ENCODE data around the gene SEPTIN3. TPM values are rescaled to one million over a fixed set of nuclear protein-coding genes. Genes with fewer than 3 reads are reported as not detected.

SEPTIN3 gene
- total RNA-seq, 1 experiment from 2014 or later = 3.9 TPM

- TF ChIP-seq TCF7L2 (IDR thresholded peaks at IDR 0.05; ENCODE audit: low read depth, low read length) = no peak
- TF ChIP-seq, protein P1, sequence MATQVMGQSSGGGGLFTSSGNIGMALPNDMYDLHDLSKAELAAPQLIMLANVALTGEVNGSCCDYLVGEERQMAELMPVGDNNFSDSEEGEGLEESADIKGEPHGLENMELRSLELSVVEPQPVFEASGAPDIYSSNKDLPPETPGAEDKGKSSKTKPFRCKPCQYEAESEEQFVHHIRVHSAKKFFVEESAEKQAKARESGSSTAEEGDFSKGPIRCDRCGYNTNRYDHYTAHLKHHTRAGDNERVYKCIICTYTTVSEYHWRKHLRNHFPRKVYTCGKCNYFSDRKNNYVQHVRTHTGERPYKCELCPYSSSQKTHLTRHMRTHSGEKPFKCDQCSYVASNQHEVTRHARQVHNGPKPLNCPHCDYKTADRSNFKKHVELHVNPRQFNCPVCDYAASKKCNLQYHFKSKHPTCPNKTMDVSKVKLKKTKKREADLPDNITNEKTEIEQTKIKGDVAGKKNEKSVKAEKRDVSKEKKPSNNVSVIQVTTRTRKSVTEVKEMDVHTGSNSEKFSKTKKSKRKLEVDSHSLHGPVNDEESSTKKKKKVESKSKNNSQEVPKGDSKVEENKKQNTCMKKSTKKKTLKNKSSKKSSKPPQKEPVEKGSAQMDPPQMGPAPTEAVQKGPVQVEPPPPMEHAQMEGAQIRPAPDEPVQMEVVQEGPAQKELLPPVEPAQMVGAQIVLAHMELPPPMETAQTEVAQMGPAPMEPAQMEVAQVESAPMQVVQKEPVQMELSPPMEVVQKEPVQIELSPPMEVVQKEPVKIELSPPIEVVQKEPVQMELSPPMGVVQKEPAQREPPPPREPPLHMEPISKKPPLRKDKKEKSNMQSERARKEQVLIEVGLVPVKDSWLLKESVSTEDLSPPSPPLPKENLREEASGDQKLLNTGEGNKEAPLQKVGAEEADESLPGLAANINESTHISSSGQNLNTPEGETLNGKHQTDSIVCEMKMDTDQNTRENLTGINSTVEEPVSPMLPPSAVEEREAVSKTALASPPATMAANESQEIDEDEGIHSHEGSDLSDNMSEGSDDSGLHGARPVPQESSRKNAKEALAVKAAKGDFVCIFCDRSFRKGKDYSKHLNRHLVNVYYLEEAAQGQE (IDR thresholded peaks at IDR 0.05; ENCODE audit: insufficient read depth in 1 of 2, low read depth in 2 of 2, low read length in 1 of 2) = no peak
- no peak for TF ChIP-seq POLR2AphosphoS5 (IDR thresholded peaks at IDR 0.05; ENCODE audit: low read depth, low read length)
- TF ChIP-seq, protein P2, sequence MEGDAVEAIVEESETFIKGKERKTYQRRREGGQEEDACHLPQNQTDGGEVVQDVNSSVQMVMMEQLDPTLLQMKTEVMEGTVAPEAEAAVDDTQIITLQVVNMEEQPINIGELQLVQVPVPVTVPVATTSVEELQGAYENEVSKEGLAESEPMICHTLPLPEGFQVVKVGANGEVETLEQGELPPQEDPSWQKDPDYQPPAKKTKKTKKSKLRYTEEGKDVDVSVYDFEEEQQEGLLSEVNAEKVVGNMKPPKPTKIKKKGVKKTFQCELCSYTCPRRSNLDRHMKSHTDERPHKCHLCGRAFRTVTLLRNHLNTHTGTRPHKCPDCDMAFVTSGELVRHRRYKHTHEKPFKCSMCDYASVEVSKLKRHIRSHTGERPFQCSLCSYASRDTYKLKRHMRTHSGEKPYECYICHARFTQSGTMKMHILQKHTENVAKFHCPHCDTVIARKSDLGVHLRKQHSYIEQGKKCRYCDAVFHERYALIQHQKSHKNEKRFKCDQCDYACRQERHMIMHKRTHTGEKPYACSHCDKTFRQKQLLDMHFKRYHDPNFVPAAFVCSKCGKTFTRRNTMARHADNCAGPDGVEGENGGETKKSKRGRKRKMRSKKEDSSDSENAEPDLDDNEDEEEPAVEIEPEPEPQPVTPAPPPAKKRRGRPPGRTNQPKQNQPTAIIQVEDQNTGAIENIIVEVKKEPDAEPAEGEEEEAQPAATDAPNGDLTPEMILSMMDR (IDR thresholded peaks at IDR 0.05) = no peak
- TF ChIP-seq SIN3A (IDR thresholded peaks at IDR 0.05; ENCODE audit: borderline replicate concordance, insufficient read depth, low read depth, low read length) = no peak
- DNase-seq (ENCODE audit: low read depth, low spot score) = no peak
- no TSS peak for BruUV-seq (replicated peaks)
- POLR2A ChIA-PET = no interaction called here
- no peaks in the 10 kb centered on the region for H3K36me3 ChIP-seq (ENCODE audit: control insufficient read depth, insufficient read depth, low read length)
- CTCF ChIA-PET = no interaction called here
- peak; percentile 28; the same call in 1 of the 2 replicates for ATAC-seq
- intact Hi-C loops (cut with micrococcal nuclease; ENCODE audit: unreplicated experiment) = no loop called here
- no peak overlapping the region for H3K27ac ChIP-seq (ENCODE audit: low read length)
- H3K4me1 ChIP-seq (ENCODE audit: control insufficient read depth, insufficient read depth, low read length) = no peaks in the 10 kb centered on the region
- no peaks in the 10 kb centered on the region for H3K9me3 ChIP-seq (ENCODE audit: control insufficient read depth, insufficient read depth, low read depth, low read length)
- H3K27me3 ChIP-seq (ENCODE audit: control insufficient read depth, insufficient read depth, low read length) = no peaks in the 10 kb centered on the region; the same call in 1 of the 2 replicates
- in situ Hi-C loops (cut with HindIII; ENCODE audit: low pct_unique_long_range_greater_than_20kb, low sequenced_read_pairs) = no loop called here
- no peak overlapping the region for H3K4me3 ChIP-seq (ENCODE audit: low read depth in 2 of 2, low read length in 2 of 2)
Observed at GRCh38 chr22:41927813-41928212, 41.4 kb upstream of the SEPTIN3 start.

- DNase-seq (ENCODE audit: low read depth, low spot score) (no peak), ATAC-seq (peak; percentile 6; the same call in 1 of the 2 replicates)
- intact Hi-C loops (cut with micrococcal nuclease; ENCODE audit: unreplicated experiment) (no loop called here), in situ Hi-C loops (cut with HindIII; ENCODE audit: low pct_unique_long_range_greater_than_20kb, low sequenced_read_pairs) (no loop called here)
- H3K27ac ChIP-seq (ENCODE audit: low read length) = no peak overlapping the region
- H3K36me3 ChIP-seq (ENCODE audit: control insufficient read depth, insufficient read depth, low read length) = no peaks in the 10 kb centered on the region
- H3K4me1 ChIP-seq (ENCODE audit: control insufficient read depth, insufficient read depth, low read length) = no peaks in the 10 kb centered on the region
- no peak for TF ChIP-seq SIN3A (IDR thresholded peaks at IDR 0.05; ENCODE audit: borderline replicate concordance, insufficient read depth, low read depth, low read length)
- TF ChIP-seq, protein P1 (IDR thresholded peaks at IDR 0.05; ENCODE audit: insufficient read depth in 1 of 2, low read depth in 2 of 2, low read length in 1 of 2) = no peak
- TF ChIP-seq, protein P2 (IDR thresholded peaks at IDR 0.05) = no peak
- no peak for TF ChIP-seq POLR2AphosphoS5 (IDR thresholded peaks at IDR 0.05; ENCODE audit: low read depth, low read length)
- TF ChIP-seq TCF7L2 (IDR thresholded peaks at IDR 0.05; ENCODE audit: low read depth, low read length) = no peak
- no peaks in the 10 kb centered on the region for H3K9me3 ChIP-seq (ENCODE audit: control insufficient read depth, insufficient read depth, low read depth, low read length)
- no TSS peak for BruUV-seq (replicated peaks)
- H3K4me3 ChIP-seq (ENCODE audit: low read depth in 2 of 2, low read length in 2 of 2) = no peak overlapping the region
- POLR2A ChIA-PET = interaction anchor here (0.6 kb wide), 1 partner anchor 96 kb away, joined by 8 read pairs; the partner anchor contains the start of gene SREBF2
- no peaks in the 10 kb centered on the region; the same call in 1 of the 2 replicates for H3K27me3 ChIP-seq (ENCODE audit: control insufficient read depth, insufficient read depth, low read length)
- CTCF ChIA-PET = interaction anchor here (0.6 kb wide), 1 partner anchor 237 kb away, joined by 5 read pairs; no protein-coding TSS in a partner anchor
Observed at GRCh38 chr22:41928593-41929417, 40.4 kb upstream of the SEPTIN3 start.
